ENCODE results near the gene FAM20A. TPM values are rescaled to one million over a fixed set of nuclear protein-coding genes. Genes with fewer than 3 reads are reported as not detected.

The FAM20A gene
- polyA plus RNA-seq, 3 donors = 0.91 to 1.6 TPM; not detected in 1

DNA sequence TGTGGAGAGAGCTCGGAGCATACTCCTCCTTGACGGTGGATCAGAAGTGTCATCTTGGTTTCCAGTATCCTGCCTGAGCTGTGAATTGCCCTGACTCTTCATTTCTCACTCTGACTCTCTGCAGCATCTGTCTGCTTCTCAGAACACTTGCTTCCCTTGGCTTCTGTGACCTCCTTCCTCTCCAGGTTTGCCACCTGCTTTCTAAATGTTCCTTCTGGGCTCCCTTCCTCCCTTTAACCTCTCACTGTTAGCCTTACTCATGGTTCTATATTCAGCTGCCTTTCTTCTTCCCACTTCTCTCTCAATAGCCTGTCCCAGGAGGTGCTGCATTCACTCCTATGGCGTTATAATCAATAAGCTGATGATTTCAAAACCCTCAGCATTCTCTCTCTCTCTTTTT is 100.1 kb downstream of the FAM20A start:
- H3K79me2 ChIP-seq (ENCODE audit: insufficient read depth, low read length) = no peaks in the 10 kb centered on the region
- H3K4me1 Mint-ChIP-seq = peaks cover 54% of the 10 kb centered on the region
- H3K4me3 ChIP-seq (replicated peaks in 1 of 3; ENCODE audit: low read depth in 2 of 3, low read length in 3 of 3) = no peak overlapping the region
- no peak overlapping the region for H3K4me3 Mint-ChIP-seq
- no peaks in the 10 kb centered on the region for H3K36me3 ChIP-seq (replicated peaks in 1 of 2; ENCODE audit: control insufficient read depth in 1 of 2, insufficient read depth in 2 of 2, low read length in 2 of 2)
- H3K36me3 Mint-ChIP-seq = no peaks in the 10 kb centered on the region
- H3K27ac Mint-ChIP-seq = peak overlapping the region in 3 of 7 donors; percentile 1 to 54 (median 13)
- peaks cover 0 to 5% (median 0%) of the 10 kb centered on the region in 7 donors for H3K9me3 Mint-ChIP-seq
- intact Hi-C loops (cut with micrococcal nuclease) = no loop called here
- no peak overlapping the region for H3K4me2 ChIP-seq (replicated peaks; ENCODE audit: extremely low read depth, low read length, poor library complexity, severe bottlenecking)
- no peaks in the 10 kb centered on the region for H3K9me3 ChIP-seq (replicated peaks in 1 of 2; ENCODE audit: control insufficient read depth in 1 of 2, insufficient read depth in 1 of 2, low read length in 2 of 2)
- H3K9ac ChIP-seq (ENCODE audit: insufficient read depth, low read length, poor library complexity, severe bottlenecking) = no peak overlapping the region
- 100% methylated on average over 3 of the region's 3 CpGs for WGBS (ENCODE audit: insufficient coverage)
- peaks cover 0 to 1% (median 0%) of the 10 kb centered on the region in 3 donors for H3K27me3 Mint-ChIP-seq (ENCODE audit: low read depth in 3 of 3)
- no peaks in the 10 kb centered on the region for H4K20me1 ChIP-seq (ENCODE audit: insufficient read depth, low read length)
- no peaks in the 10 kb centered on the region for H3K27me3 ChIP-seq (ENCODE audit: control insufficient read depth in 2 of 2, insufficient read depth in 2 of 2, low read length in 2 of 2)
- DNase-seq = no peak
- H3K27ac ChIP-seq (ENCODE audit: low read depth in 1 of 2, low read length in 2 of 2) = no peak overlapping the region
- H2AFZ ChIP-seq (ENCODE audit: insufficient read depth, low read depth, low read length, poor library complexity, severe bottlenecking) = no peak overlapping the region
- TF ChIP-seq, protein P1, sequence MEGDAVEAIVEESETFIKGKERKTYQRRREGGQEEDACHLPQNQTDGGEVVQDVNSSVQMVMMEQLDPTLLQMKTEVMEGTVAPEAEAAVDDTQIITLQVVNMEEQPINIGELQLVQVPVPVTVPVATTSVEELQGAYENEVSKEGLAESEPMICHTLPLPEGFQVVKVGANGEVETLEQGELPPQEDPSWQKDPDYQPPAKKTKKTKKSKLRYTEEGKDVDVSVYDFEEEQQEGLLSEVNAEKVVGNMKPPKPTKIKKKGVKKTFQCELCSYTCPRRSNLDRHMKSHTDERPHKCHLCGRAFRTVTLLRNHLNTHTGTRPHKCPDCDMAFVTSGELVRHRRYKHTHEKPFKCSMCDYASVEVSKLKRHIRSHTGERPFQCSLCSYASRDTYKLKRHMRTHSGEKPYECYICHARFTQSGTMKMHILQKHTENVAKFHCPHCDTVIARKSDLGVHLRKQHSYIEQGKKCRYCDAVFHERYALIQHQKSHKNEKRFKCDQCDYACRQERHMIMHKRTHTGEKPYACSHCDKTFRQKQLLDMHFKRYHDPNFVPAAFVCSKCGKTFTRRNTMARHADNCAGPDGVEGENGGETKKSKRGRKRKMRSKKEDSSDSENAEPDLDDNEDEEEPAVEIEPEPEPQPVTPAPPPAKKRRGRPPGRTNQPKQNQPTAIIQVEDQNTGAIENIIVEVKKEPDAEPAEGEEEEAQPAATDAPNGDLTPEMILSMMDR (IDR thresholded peaks at IDR 0.05) = no peak
- peaks cover 56 to 61% of the 10 kb centered on the region in 2 donors for H3K4me1 ChIP-seq (ENCODE audit: control insufficient read depth in 1 of 2, insufficient read depth in 2 of 2, low read length in 2 of 2)

DNA sequence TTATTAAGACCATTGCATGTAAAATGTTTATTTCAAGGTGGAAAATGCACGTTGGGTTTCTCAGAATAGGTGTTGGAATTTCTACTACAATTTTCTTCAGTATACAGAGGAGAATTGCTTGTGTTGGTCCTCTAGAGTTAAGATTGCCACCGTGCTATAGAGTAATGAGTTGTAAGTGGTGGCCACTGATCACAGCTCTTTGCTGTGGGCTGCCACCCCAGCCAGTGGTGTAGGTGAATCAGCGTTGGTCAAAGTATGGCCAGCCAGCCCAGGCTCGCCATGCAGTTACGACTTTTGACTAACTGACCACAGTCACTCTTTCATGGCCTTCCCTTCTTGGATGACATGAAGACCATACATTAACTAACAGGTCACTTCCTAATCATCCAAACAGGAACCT is 101.6 kb downstream of the FAM20A start:
- Histone ChIP-seq H3K4me3 (replicated peaks in 1 of 3; ENCODE audit: low read depth in 2 of 3, low read length in 3 of 3) (peak overlapping the region in 1 of 3 experiments; percentile 69), H4K20me1 (ENCODE audit: insufficient read depth, low read length) (no peaks in the 10 kb centered on the region), H3K4me1 (ENCODE audit: control insufficient read depth in 1 of 2, insufficient read depth in 2 of 2, low read length in 2 of 2) (peaks cover 50 to 56% of the 10 kb centered on the region in 2 donors), H3K9me3 (replicated peaks in 1 of 2; ENCODE audit: control insufficient read depth in 1 of 2, insufficient read depth in 1 of 2, low read length in 2 of 2) (no peaks in the 10 kb centered on the region), H3K27ac (ENCODE audit: low read depth in 1 of 2, low read length in 2 of 2) (peak overlapping the region; percentile 85 to 92), H3K9ac (ENCODE audit: insufficient read depth, low read length, poor library complexity, severe bottlenecking) (no peak overlapping the region), H3K79me2 (ENCODE audit: insufficient read depth, low read length) (no peaks in the 10 kb centered on the region), H3K27me3 (ENCODE audit: control insufficient read depth in 2 of 2, insufficient read depth in 2 of 2, low read length in 2 of 2) (no peaks in the 10 kb centered on the region), H3K4me2 (replicated peaks; ENCODE audit: extremely low read depth, low read length, poor library complexity, severe bottlenecking) (peak overlapping the region; percentile 67), H3K36me3 (replicated peaks in 1 of 2; ENCODE audit: control insufficient read depth in 1 of 2, insufficient read depth in 2 of 2, low read length in 2 of 2) (no peaks in the 10 kb centered on the region), H2AFZ (ENCODE audit: insufficient read depth, low read depth, low read length, poor library complexity, severe bottlenecking) (no peak overlapping the region)
- 100% methylated on average over 4 of the region's 5 CpGs for WGBS (ENCODE audit: insufficient coverage)
- Mint-ChIP-seq H3K4me3 (no peak overlapping the region), H3K27me3 (ENCODE audit: low read depth in 3 of 3) (peaks cover 0 to 2% (median 0%) of the 10 kb centered on the region in 3 donors), H3K4me1 (peaks cover 54% of the 10 kb centered on the region), H3K27ac (peak overlapping the region in 3 of 7 donors; percentile 95 to 98 (median 96)), H3K36me3 (no peaks in the 10 kb centered on the region), H3K9me3 (peaks cover 0 to 3% (median 0%) of the 10 kb centered on the region in 7 donors)
- intact Hi-C loops (cut with micrococcal nuclease) = no loop called here
- DNase-seq = no peak
- TF ChIP-seq, protein P1 (IDR thresholded peaks at IDR 0.05) = no peak

All from CD14-positive monocyte (primary cell).